GM13976 (cell line): ENCODE data around the gene STAMBPL1.

ENCODE experiments used
- DNase-seq: peaks from one replicate; pipeline ENCODE4 v3.0.0; 2012; ENCODE audit warnings: low spot score
- CTCF ChIP-seq: IDR thresholded peaks from 2 replicates; pipeline ENCODE4 v1.5.1; 2012; ENCODE audit warnings: borderline replicate concordance, mild to moderate bottlenecking; ENCODE audit not compliant: insufficient read depth; ENCODE audit errors: extremely low read depth, missing control alignments, control extremely low read depth
- in situ Hi-C: fragments of 300-500 bp; cut with MboI; formaldehyde crosslinking; loops from one replicate; pipeline ENCODE4 v1.12.0; 2022; ENCODE audit warnings: low sequenced_read_pairs, mixed read lengths, inconsistent platforms; ENCODE audit not compliant: unreplicated experiment

Gene STAMBPL1

DNA sequence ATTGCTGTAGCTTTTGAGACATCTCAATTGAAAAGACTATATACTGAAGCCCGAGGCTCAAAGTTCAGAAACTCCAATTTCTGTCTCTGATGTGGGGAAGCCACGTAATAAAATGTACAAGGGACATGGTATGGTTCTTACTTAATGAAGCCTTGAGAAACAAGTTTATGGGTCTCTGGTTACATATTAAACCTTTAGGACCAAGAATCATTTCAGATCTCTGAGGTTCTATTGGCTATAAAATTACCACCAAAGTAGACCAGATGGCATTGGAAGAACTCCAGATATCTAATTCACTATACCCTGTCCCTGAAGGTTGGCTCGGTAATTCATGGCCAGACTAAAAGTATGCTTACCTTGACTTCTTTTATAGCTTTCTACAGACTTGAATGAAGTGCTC is 23.7 kb downstream of the STAMBPL1 start:
- no peak for TF ChIP-seq CTCF
- in situ Hi-C loops, result no loop called here
- no peak for DNase-seq

GRCh38 chr10:88906921-88907320 is 26.9 kb downstream of the STAMBPL1 start:
- TF ChIP-seq CTCF, result no peak
- in situ Hi-C loops, result no loop called here

DNA sequence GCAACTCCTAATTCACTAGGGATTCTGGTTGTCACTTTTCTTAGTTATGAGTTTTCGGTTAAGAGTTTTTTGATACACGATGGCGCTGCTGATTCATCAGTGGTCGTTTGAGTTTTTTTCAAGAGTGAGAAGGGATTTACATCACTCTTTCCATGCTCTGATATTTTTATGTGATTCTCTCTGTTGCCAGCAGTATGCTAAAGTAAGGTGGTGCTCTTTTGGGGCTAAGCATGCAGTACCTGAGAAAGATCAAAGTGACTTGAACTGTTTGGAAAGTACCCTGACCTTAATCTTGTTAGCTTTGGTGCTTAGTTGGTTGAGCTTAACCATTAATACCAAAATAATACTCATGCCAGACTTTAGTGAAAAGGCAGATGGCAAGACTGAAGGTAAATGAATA is 28.1 kb downstream of the STAMBPL1 start:
- in situ Hi-C loops, result no loop called here
- no peak for DNase-seq
- TF ChIP-seq CTCF, result no peak

More at GRCh38 chr10:88906921-88907320, 26.9 kb downstream of the STAMBPL1 start:
- DNase-seq, result no peak

DNA sequence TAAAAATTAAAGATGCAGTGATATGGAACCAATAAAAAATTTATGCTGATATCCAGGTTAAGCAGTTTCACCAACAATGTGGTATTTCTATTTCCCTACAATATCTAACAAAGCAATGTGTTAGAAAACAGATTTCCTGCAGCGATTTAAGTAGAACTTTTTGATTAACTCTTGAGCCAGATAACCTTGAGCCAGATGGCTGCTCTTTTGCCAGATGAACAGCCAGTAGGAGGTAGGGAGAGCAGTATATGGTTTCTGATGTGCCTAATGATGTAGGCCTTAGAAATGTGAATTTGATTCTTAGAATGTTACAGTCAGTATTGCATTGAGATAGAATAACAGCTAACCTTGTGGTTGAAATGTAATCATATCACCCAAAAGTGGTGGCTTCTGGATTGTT is 31.1 kb downstream of the STAMBPL1 start:
- DNase-seq, result no peak
- in situ Hi-C loops, result no loop called here
- TF ChIP-seq CTCF, result no peak

DNA sequence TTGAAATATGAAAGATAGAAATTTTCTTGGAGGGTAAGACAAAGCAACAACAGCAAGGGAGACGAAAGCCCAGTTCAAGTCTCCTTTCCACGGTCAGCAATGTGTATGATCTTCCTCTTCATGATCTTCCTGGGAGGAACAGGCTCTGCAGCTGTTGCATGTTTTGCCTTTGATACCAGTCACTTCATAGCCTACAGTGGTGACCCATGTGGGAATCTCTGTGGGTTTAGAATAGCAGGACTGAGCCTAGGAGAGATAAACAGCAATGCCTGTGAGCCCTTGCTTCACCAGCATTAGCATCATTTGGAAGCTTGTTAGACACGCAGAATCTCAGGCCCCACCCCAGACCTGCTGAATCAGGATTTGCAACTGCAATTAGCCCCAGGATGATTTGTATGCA is 31.8 kb downstream of the STAMBPL1 start:
- in situ Hi-C loops, result no loop called here
- no peak for DNase-seq
- no peak for TF ChIP-seq CTCF

DNA sequence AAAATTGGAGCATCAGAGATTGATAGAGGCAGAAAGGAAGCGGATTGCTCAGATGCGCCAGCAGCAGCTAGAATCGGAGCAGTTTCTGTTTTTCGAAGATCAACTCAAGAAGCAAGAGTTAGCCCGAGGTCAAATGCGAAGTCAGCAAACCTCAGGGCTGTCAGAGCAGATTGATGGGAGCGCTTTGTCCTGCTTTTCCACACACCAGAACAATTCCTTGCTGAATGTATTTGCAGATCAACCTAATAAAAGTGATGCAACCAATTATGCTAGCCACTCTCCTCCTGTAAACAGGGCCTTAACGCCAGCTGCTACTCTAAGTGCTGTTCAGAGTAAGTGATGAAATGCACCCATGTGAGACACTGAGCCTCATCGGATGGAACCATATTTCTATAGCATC is 33.1 kb downstream of the STAMBPL1 start:
- in situ Hi-C loops, result no loop called here
- TF ChIP-seq CTCF, result no peak
- no peak for DNase-seq

- TF ChIP-seq CTCF, result no peak
- in situ Hi-C loops, result no loop called here
- no peak for DNase-seq
Measured at GRCh38 chr10:88913788-88914187, 33.7 kb downstream of the STAMBPL1 start.
